ENCODE data around the gene EDN1.

EDN1 gene

GRCh38 chr6:12289933-12290820, at the start of gene EDN1:
Gene EDN1, plus strand, starts transcription at chr6:12290361. Its CDS starts 269 bp downstream, at chr6:12290630.
- DNase-seq: peak; percentile 60

- DNase-seq: no peak
Observed at GRCh38 chr6:12241493-12242175, 48.5 kb upstream of the EDN1 start.

- no peak for DNase-seq
Observed at GRCh38 chr6:12243169-12243568, 47.0 kb upstream of the EDN1 start.

DNA sequence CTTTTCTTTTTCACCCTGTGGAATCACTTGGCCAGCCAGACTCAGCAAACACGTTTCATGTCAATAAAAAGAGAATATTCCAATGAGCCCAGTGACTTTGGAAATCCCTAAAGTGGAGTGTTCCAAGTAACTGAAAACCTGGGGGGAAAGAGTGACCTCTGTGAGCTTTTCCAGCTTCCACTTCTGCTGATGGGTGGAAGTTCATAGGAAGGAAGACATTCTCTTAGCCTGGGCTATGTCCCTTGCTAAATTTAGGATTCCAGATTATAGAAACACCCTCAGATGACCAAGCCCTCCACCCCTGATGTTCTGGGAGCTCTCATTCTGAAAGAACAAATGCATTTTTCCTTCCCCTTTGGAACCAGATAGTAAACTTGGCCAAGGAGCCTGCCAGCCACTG, 44.8 kb upstream of the EDN1 start:
- DNase-seq: no peak

DNA sequence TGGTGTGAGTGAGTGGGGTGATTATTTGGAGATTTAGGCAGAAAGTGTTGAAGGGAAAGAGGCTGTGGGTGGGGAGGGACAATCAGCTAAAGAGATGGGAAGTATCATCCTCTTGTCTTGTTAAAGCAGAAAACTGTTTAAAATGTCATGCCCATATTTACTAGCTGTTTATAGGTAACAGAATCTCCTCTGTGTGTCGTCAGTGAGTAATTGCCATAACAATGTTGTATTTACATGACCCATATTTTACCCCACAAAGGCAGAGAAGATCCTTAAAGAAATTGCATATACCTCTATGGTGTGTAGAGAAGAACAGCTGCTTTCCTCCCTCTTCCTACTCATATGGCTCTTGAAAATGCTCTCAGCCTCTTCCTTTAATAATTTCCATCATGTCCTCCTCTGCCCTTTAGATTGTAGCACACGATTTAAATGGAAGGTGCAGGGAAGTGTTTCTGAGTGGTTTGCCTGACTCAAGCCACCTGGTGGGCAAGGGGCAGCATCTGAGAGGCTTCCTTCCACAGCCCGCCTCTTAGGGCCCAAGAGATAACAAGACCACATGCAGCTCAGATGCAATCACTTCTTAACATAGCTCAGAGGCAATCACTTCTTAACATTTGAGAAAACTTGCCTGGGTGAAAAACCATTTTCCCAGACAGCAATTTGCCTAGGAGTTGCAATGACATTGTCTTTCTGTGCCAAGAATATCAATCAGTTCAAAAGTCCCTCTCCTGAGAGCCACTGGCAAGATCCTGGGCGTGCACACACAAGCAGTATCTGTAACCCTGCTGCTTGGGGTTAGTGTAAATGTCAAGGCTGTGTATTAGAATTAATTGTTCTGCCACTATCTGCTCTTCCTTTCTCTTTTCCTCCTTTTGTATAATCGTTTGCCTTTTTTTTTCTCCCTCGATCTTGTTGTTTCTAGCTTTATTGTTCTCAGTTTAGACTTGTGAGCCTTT, 44.1 kb upstream of the EDN1 start:
- DNase-seq: no peak

GRCh38 chr6:12246900-12247299, 43.3 kb upstream of the EDN1 start:
- DNase-seq: no peak

DNA sequence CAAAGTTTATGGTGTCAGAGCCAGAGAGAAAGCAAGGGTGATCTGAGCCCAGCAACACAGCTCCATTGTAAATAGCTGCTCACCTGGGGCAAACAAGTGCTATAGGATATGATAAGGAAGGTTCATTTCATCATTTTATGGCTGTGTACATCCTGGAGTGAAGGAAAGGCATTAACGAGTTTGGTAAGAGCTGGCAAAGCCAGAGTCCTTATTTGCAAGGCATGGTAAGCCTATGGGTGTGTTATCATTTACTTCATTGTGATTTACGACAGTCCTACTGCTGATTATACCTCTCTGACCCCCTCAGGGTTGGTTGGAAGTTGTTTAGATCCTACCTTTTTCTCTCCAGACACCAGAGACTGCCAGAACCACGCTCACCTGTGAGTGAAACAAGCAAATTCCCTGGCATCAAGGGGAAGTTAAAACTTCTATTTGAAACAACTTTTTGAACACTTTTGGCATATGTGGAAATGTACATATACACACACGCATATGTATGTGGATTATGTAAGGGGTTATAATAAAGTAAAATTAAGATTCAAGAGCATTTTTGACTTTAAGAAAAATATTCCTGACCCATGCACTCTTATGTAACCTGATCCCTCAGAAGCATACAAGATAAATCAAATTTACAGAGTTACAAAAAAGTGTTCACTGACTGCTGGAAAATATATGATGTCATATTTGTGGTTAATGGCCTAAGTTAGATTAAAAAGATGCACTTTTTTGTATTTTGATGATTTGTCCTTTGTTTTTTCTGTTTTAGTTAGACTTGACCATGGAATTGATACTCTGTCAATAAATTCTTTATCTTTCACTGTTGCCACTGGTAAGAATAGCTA, 40.4 kb upstream of the EDN1 start:
- no peak for DNase-seq

DNA sequence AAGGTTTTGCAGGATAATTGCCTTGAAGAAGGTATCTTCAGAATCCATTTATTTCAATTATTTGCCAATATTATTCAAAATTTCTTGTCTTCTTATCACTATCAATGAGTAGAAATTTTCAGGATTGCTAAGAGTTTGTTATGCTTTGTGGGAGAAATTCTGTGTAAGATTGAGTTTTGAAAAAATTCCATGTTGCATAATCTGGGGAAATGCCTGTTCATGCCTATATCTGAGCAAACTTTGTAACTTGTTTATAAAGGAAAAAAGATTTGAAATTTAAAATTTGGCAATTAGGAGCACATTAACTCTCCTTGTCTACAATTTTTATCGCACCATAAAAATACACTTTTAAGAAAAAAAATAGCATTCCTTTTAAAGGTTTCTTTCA, 39.8 kb upstream of the EDN1 start:
- no peak for DNase-seq

- DNase-seq: no peak
Observed at GRCh38 chr6:12254210-12254609, 36.0 kb upstream of the EDN1 start.

DNA sequence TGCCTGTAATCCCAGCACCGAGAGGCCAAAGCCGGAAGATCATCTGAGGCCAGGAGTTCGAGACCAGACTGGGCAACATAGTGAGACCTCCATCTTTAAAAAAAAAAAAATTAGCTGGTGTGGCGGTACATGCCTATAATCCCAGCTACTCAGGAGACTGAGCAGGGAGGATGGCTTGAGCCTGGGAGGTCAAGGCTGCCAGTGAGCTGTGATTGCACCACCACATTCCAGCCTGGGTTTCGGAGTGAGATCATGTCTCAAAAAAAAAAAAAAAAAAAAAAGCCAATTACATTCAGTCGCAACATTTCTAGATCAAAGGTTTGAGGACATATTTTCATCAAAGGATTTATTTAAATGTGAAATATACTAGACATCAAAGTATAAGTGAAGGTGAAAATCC, 32.0 kb upstream of the EDN1 start:
- DNase-seq: no peak

GRCh38 chr6:12258591-12259075, 31.5 kb upstream of the EDN1 start:
- DNase-seq: no peak

DNA sequence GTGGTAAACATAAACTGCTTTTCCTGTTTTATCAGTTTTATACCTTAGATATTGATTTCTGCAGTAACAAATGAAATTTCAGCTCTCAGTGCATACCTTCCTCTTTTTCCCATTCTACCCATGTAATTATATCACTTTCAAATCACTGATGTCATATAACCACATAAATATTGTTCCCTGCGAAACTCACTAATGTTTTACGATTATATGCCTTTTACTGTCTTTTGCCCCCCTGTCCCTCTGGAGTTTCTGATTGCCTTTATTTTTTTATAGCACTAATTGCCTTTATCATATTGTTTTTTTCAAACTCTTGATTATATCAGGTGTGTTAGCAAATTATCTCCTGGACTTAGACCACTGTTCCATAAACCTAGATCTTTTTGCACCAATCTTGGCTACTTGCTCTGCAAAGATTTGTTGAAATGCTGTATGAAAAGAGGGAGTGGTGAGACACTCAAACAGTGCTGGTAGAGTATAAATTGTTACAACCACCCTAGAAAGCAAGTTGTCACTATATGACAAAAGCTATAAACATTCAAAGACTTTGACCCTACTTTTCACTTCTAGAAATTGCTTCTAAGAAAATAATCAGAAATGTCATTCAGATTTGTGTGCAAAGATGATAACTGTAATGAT, 29.6 kb upstream of the EDN1 start:
- DNase-seq: no peak

DNA sequence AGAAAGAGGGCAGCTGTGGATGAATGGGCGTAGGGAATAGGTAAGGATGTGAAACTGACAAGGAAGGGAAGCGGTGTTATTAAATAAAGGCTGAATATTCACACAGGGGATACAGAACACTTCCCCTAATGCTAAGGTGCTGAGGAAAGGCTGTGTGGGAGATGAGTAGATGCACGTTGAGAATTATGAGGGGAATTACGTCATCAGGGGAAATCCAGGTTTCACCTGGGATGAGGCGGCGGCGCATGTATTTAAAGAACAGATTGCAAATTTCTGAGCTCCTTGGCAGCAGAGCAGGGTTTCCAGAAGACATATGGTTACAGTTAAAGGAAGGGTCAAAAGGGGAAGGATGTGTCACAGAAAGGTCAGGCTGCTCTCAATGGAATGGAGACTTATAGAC, 28.7 kb upstream of the EDN1 start:
- no peak for DNase-seq

DNA sequence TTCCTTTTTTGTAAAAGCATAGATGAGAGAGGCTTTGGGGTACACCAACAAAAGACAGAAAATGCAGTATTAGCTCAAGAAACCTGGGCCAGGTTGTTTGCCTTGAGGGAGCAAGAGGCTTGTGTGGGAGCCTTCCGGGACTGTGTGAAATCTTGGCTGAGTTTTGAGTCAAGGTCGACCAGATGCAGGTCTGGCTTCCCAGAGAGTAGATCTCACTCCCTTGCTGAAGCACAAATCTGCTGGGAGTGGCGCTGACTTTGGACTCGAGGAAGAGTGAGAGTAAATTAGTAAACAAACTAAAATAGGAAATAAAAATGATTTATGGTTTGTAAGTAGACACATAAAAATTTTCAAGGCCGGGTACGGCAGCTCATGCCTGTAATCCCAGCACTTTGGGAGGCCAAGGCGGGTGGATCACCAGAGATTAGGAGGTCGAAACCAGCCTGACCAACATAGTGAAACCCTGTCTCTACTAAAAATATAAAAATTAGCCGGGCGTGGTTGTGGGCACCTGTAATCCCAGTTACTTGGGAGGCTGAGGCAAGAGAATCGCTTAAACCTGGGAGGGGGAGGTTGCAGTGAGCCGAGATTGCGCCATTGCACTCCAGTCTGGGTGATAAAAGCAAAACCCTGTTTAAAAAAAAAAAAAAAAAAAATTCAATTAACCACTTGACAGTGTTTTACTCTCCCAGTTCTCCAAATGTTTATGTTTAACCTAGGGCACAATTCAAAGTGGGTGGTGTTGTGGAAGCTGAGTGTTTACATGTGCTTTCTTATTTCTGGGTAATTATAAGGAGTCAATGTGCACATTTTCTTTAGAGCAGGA, 27.7 kb upstream of the EDN1 start:
- DNase-seq: no peak

- DNase-seq: no peak
Observed at GRCh38 chr6:12263403-12263802, 26.8 kb upstream of the EDN1 start.

GRCh38 chr6:12264671-12265070, 25.5 kb upstream of the EDN1 start:
- DNase-seq: no peak

- DNase-seq: no peak
Observed at GRCh38 chr6:12265296-12265695, 24.9 kb upstream of the EDN1 start.

GRCh38 chr6:12265791-12266190, 24.4 kb upstream of the EDN1 start:
- no peak for DNase-seq

- no peak for DNase-seq
Observed at GRCh38 chr6:12266571-12266970, 23.6 kb upstream of the EDN1 start.

DNA sequence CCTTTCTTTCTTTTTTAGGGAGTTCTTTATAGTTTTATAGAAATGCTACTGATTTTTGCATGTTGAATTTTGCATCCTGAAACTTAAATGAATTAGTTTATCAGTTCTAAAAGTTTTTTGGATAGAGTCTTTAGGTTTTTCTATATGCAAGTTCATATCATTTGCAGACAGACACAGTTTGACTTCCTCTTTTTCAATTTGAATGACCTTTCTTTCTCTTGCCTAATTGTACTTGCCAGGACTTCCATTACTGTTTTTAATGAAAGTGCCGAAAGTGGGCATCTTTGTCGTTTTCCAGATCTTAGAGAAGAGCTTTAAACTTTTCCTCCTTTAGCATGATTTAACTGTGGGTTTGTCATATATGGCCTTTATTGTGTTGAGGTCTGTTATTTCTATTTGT, 21.1 kb upstream of the EDN1 start:
- no peak for DNase-seq

All from stimulated activated CD4-positive, alpha-beta T cell treated with anti-CD3 and anti-CD28 coated beads, Interleukin-4, amount 100 ng/mL, for 24 hours (primary cell).